NCI-H345 treated with DMSO at 0.1 percent for 48 hours (cell line): ENCODE data around the gene TMEM232.
"Not testable (repeated sequence)": the region's sequence is repeated elsewhere in the genome, so short reads cannot be mapped to it uniquely, and the experiment has no call there.

Source experiments
- DNase-seq: peaks from one replicate; lab custom pipeline; 2025; ENCODE audit not compliant: unreplicated experiment; lab: John Stamatoyannopoulos, UW

TMEM232 gene

GRCh38 chr5:110707260-110707844 lies 19.1 kb downstream of the TMEM232 start:
- no peak for DNase-seq

- no peak for DNase-seq
Observed at GRCh38 chr5:110705349-110705748, 21.1 kb downstream of the TMEM232 start.

- no peak for DNase-seq
Observed at GRCh38 chr5:110703481-110703880, 23.0 kb downstream of the TMEM232 start.

- no peak for DNase-seq
Observed at GRCh38 chr5:110702704-110703103, 23.8 kb downstream of the TMEM232 start.

- DNase-seq = no peak
Observed at GRCh38 chr5:110702300-110702699, 24.2 kb downstream of the TMEM232 start.

- not testable (repeated sequence) for DNase-seq
Observed at GRCh38 chr5:110692669-110693068, 33.8 kb downstream of the TMEM232 start.

- not testable (repeated sequence) for DNase-seq
Observed at GRCh38 chr5:110690587-110690986, 35.9 kb downstream of the TMEM232 start.

- no peak for DNase-seq
Observed at GRCh38 chr5:110687485-110687884, 39.0 kb downstream of the TMEM232 start.

- DNase-seq = no peak
Observed at GRCh38 chr5:110686270-110686669, 40.2 kb downstream of the TMEM232 start.

- DNase-seq = no peak
Observed at GRCh38 chr5:110681953-110682352, 44.5 kb downstream of the TMEM232 start.

- no peak for DNase-seq
Observed at GRCh38 chr5:110681109-110681508, 45.4 kb downstream of the TMEM232 start.

GRCh38 chr5:110676554-110676953 lies 49.9 kb downstream of the TMEM232 start:
- not testable (repeated sequence) for DNase-seq

- no peak for DNase-seq
Observed at GRCh38 chr5:110665184-110665726, 61.2 kb downstream of the TMEM232 start.

GRCh38 chr5:110663525-110663924 lies 62.9 kb downstream of the TMEM232 start:
- DNase-seq = no peak

- DNase-seq = no peak
Observed at GRCh38 chr5:110658006-110658405, 68.5 kb downstream of the TMEM232 start.

GRCh38 chr5:110653231-110653970 lies 73.1 kb downstream of the TMEM232 start:
- no peak for DNase-seq

- DNase-seq = no peak
Observed at GRCh38 chr5:110651507-110651906, 75.0 kb downstream of the TMEM232 start.

GRCh38 chr5:110644357-110644756 lies 82.1 kb downstream of the TMEM232 start:
- no peak for DNase-seq

GRCh38 chr5:110638970-110639902 lies 87.2 kb downstream of the TMEM232 start:
- no peak for DNase-seq

GRCh38 chr5:110634475-110634874 lies 92.0 kb downstream of the TMEM232 start:
- no peak for DNase-seq

GRCh38 chr5:110631236-110631635 lies 95.2 kb downstream of the TMEM232 start:
- no peak for DNase-seq
